ENCODE results near the gene GAS7. TPM values are rescaled to one million over a fixed set of nuclear protein-coding genes. Genes with fewer than 3 reads are reported as not detected.

The GAS7 gene
- total RNA-seq, 5 donors from 2014 or later (not counting 1 experiment from before 2014, with no cell fraction given), result 0.93 to 10.5 (median 3.8) TPM

- H3K4me1 Mint-ChIP-seq, result no peaks in the 10 kb centered on the region
- peaks cover 19 to 25% of the 10 kb centered on the region in 2 donors for H3K27me3 Mint-ChIP-seq
- DNase-seq (no peak), ATAC-seq (replicated peaks in 1 of 4) (no peak)
- Histone ChIP-seq H3K4me1 (ENCODE audit: control insufficient read depth in 1 of 2, extremely low read depth in 1 of 2, insufficient read depth in 2 of 2, low read length in 2 of 2) (no peaks in the 10 kb centered on the region), H3K27ac (ENCODE audit: low read length) (no peak overlapping the region), H3K4me3 (ENCODE audit: control insufficient read depth in 1 of 2, extremely low read depth in 1 of 2, low read length in 1 of 2) (no peak overlapping the region), H3K36me3 (ENCODE audit: control insufficient read depth in 2 of 2, extremely low read depth in 1 of 2, insufficient read depth in 1 of 2, low read length in 1 of 2) (no peaks in the 10 kb centered on the region), H3K27me3 (replicated peaks in 1 of 2; ENCODE audit: control insufficient read depth in 2 of 2, extremely low read depth in 1 of 2, insufficient read depth in 2 of 2, low read length in 1 of 2) (peaks cover 0 to 24% of the 10 kb centered on the region in 2 experiments), H3K9me3 (no peaks in the 10 kb centered on the region)
- H3K4me3 Mint-ChIP-seq, result no peak overlapping the region
- no peak overlapping the region for H3K27ac Mint-ChIP-seq
- H3K36me3 Mint-ChIP-seq, result no peaks in the 10 kb centered on the region
- H3K9me3 Mint-ChIP-seq, result no peaks in the 10 kb centered on the region
- CTCF ChIA-PET, result no interaction called here
- POLR2A ChIA-PET, result no interaction called here
Measured at GRCh38 chr17:9895923-9896322, 302.5 kb downstream of the GAS7 start.

- ATAC-seq (replicated peaks in 1 of 4) (no peak), DNase-seq (no peak)
- H3K4me3 ChIP-seq (ENCODE audit: control insufficient read depth in 1 of 2, extremely low read depth in 1 of 2, low read length in 1 of 2), result no peak overlapping the region
- peaks cover 0 to 18% of the 10 kb centered on the region in 2 experiments for H3K27me3 ChIP-seq (replicated peaks in 1 of 2; ENCODE audit: control insufficient read depth in 2 of 2, extremely low read depth in 1 of 2, insufficient read depth in 2 of 2, low read length in 1 of 2)
- no peaks in the 10 kb centered on the region for H3K36me3 ChIP-seq (ENCODE audit: control insufficient read depth in 2 of 2, extremely low read depth in 1 of 2, insufficient read depth in 1 of 2, low read length in 1 of 2)
- H3K27ac ChIP-seq (ENCODE audit: low read length), result no peak overlapping the region
- H3K9me3 ChIP-seq, result no peaks in the 10 kb centered on the region
- no peaks in the 10 kb centered on the region for H3K9me3 Mint-ChIP-seq
- POLR2A ChIA-PET, result no interaction called here
- no peaks in the 10 kb centered on the region for H3K4me1 ChIP-seq (ENCODE audit: control insufficient read depth in 1 of 2, extremely low read depth in 1 of 2, insufficient read depth in 2 of 2, low read length in 2 of 2)
- no peaks in the 10 kb centered on the region for H3K36me3 Mint-ChIP-seq
- no peaks in the 10 kb centered on the region for H3K4me1 Mint-ChIP-seq
- 84% methylated on average over 2 of the region's 3 CpGs for WGBS (ENCODE audit: insufficient coverage)
- H3K4me3 Mint-ChIP-seq, result no peak overlapping the region
- H3K27me3 Mint-ChIP-seq, result peaks cover 21 to 25% of the 10 kb centered on the region in 2 donors
- no peak overlapping the region for H3K27ac Mint-ChIP-seq
- CTCF ChIA-PET, result no interaction called here
Measured at GRCh38 chr17:9894231-9894630, 304.2 kb downstream of the GAS7 start.

GRCh38 chr17:9893411-9894012, 304.9 kb downstream of the GAS7 start:
- Mint-ChIP-seq H3K27ac (no peak overlapping the region), H3K4me3 (no peak overlapping the region), H3K9me3 (no peaks in the 10 kb centered on the region), H3K36me3 (no peaks in the 10 kb centered on the region), H3K27me3 (peaks cover 21 to 25% of the 10 kb centered on the region in 2 donors), H3K4me1 (no peaks in the 10 kb centered on the region)
- H3K4me1 ChIP-seq (ENCODE audit: control insufficient read depth in 1 of 2, extremely low read depth in 1 of 2, insufficient read depth in 2 of 2, low read length in 2 of 2), result no peaks in the 10 kb centered on the region
- WGBS (ENCODE audit: insufficient coverage), result no CpG with 5 or more reads among the region's 3 CpGs
- ATAC-seq (replicated peaks in 1 of 4), result no peak
- DNase-seq, result no peak
- peaks cover 0 to 16% of the 10 kb centered on the region in 2 experiments for H3K27me3 ChIP-seq (replicated peaks in 1 of 2; ENCODE audit: control insufficient read depth in 2 of 2, extremely low read depth in 1 of 2, insufficient read depth in 2 of 2, low read length in 1 of 2)
- H3K36me3 ChIP-seq (ENCODE audit: control insufficient read depth in 2 of 2, extremely low read depth in 1 of 2, insufficient read depth in 1 of 2, low read length in 1 of 2), result no peaks in the 10 kb centered on the region
- POLR2A ChIA-PET, result no interaction called here
- CTCF ChIA-PET, result interaction anchor here in 1 of 2 donors (0.5 kb wide), 1 partner anchor 611 kb away, joined by 3 read pairs; no protein-coding TSS in a partner anchor
- H3K27ac ChIP-seq (ENCODE audit: low read length), result no peak overlapping the region
- H3K4me3 ChIP-seq (ENCODE audit: control insufficient read depth in 1 of 2, extremely low read depth in 1 of 2, low read length in 1 of 2), result no peak overlapping the region
- no peaks in the 10 kb centered on the region for H3K9me3 ChIP-seq

GRCh38 chr17:9890124-9890523, 308.3 kb downstream of the GAS7 start:
- ATAC-seq (replicated peaks in 1 of 4), result no peak
- Histone ChIP-seq H3K4me1 (ENCODE audit: control insufficient read depth in 1 of 2, extremely low read depth in 1 of 2, insufficient read depth in 2 of 2, low read length in 2 of 2) (no peaks in the 10 kb centered on the region), H3K27ac (ENCODE audit: low read length) (no peak overlapping the region), H3K4me3 (ENCODE audit: control insufficient read depth in 1 of 2, extremely low read depth in 1 of 2, low read length in 1 of 2) (no peak overlapping the region), H3K36me3 (ENCODE audit: control insufficient read depth in 2 of 2, extremely low read depth in 1 of 2, insufficient read depth in 1 of 2, low read length in 1 of 2) (no peaks in the 10 kb centered on the region), H3K9me3 (no peaks in the 10 kb centered on the region), H3K27me3 (replicated peaks in 1 of 2; ENCODE audit: control insufficient read depth in 2 of 2, extremely low read depth in 1 of 2, insufficient read depth in 2 of 2, low read length in 1 of 2) (peaks cover 0 to 15% of the 10 kb centered on the region in 2 experiments)
- no peaks in the 10 kb centered on the region for H3K9me3 Mint-ChIP-seq
- 62% methylated on average over 1 of the region's 2 CpGs for WGBS (ENCODE audit: insufficient coverage)
- ChIA-PET POLR2A (no interaction called here), CTCF (no interaction called here)
- H3K4me3 Mint-ChIP-seq, result no peak overlapping the region
- no peak overlapping the region for H3K27ac Mint-ChIP-seq
- DNase-seq, result no peak
- peaks cover 16 to 17% of the 10 kb centered on the region in 2 donors for H3K27me3 Mint-ChIP-seq
- H3K36me3 Mint-ChIP-seq, result no peaks in the 10 kb centered on the region
- H3K4me1 Mint-ChIP-seq, result no peaks in the 10 kb centered on the region

- H3K27ac ChIP-seq (ENCODE audit: low read length), result no peak overlapping the region
- ATAC-seq (replicated peaks in 1 of 4) (no peak), DNase-seq (no peak)
- Mint-ChIP-seq H3K27ac (no peak overlapping the region), H3K4me1 (no peaks in the 10 kb centered on the region), H3K27me3 (peaks cover 7% of the 10 kb centered on the region in 2 donors), H3K9me3 (peaks cover 5 to 15% (median 12%) of the 10 kb centered on the region in 3 donors), H3K4me3 (no peak overlapping the region), H3K36me3 (no peaks in the 10 kb centered on the region)
- WGBS (ENCODE audit: insufficient coverage), result 86% methylated on average over 8 of the region's 8 CpGs
- H3K4me1 ChIP-seq (ENCODE audit: control insufficient read depth in 1 of 2, extremely low read depth in 1 of 2, insufficient read depth in 2 of 2, low read length in 2 of 2), result no peaks in the 10 kb centered on the region
- H3K36me3 ChIP-seq (ENCODE audit: control insufficient read depth in 2 of 2, extremely low read depth in 1 of 2, insufficient read depth in 1 of 2, low read length in 1 of 2), result no peaks in the 10 kb centered on the region
- peaks cover 0 to 11% of the 10 kb centered on the region in 2 experiments for H3K27me3 ChIP-seq (replicated peaks in 1 of 2; ENCODE audit: control insufficient read depth in 2 of 2, extremely low read depth in 1 of 2, insufficient read depth in 2 of 2, low read length in 1 of 2)
- no peak overlapping the region for H3K4me3 ChIP-seq (ENCODE audit: control insufficient read depth in 1 of 2, extremely low read depth in 1 of 2, low read length in 1 of 2)
- ChIA-PET POLR2A (no interaction called here), CTCF (no interaction called here)
- H3K9me3 ChIP-seq, result no peaks in the 10 kb centered on the region
Measured at GRCh38 chr17:9887508-9887907, 310.9 kb downstream of the GAS7 start.

GRCh38 chr17:9886141-9886930, 312.1 kb downstream of the GAS7 start:
- Mint-ChIP-seq H3K4me3 (no peak overlapping the region), H3K36me3 (no peaks in the 10 kb centered on the region), H3K4me1 (no peaks in the 10 kb centered on the region), H3K27me3 (peaks cover 5 to 7% of the 10 kb centered on the region in 2 donors), H3K27ac (no peak overlapping the region), H3K9me3 (peaks cover 13 to 25% (median 22%) of the 10 kb centered on the region in 3 donors)
- WGBS (ENCODE audit: insufficient coverage), result 94% methylated on average over 4 of the region's 5 CpGs
- Histone ChIP-seq H3K4me1 (ENCODE audit: control insufficient read depth in 1 of 2, extremely low read depth in 1 of 2, insufficient read depth in 2 of 2, low read length in 2 of 2) (no peaks in the 10 kb centered on the region), H3K36me3 (ENCODE audit: control insufficient read depth in 2 of 2, extremely low read depth in 1 of 2, insufficient read depth in 1 of 2, low read length in 1 of 2) (no peaks in the 10 kb centered on the region), H3K27ac (ENCODE audit: low read length) (no peak overlapping the region), H3K27me3 (replicated peaks in 1 of 2; ENCODE audit: control insufficient read depth in 2 of 2, extremely low read depth in 1 of 2, insufficient read depth in 2 of 2, low read length in 1 of 2) (peaks cover 0 to 9% of the 10 kb centered on the region in 2 experiments), H3K9me3 (no peaks in the 10 kb centered on the region), H3K4me3 (ENCODE audit: control insufficient read depth in 1 of 2, extremely low read depth in 1 of 2, low read length in 1 of 2) (no peak overlapping the region)
- ChIA-PET CTCF (no interaction called here), POLR2A (no interaction called here)
- DNase-seq (no peak), ATAC-seq (replicated peaks in 1 of 4) (no peak)
